Keratinocyte (primary cell): ENCODE data around the gene NINJ1. TPM values are rescaled to one million over a fixed set of nuclear protein-coding genes. Genes with fewer than 3 reads are reported as not detected.

Source experiments
- DNase-seq: peaks from one replicate; pipeline ENCODE4 v3.0.0-alpha.2; 2011; ENCODE audit warnings: low read depth, missing footprints, low spot score
- FAIRE-seq: peaks from 2 replicates; lab custom pipeline; 2011; peaks lifted over from hg19 to GRCh38; lab: Jason Lieb, UNC
- H2AFZ ChIP-seq: 2 replicates; pipeline ENCODE4 v1.6.0; 2012; ENCODE audit warnings: low read length, control low read depth, inconsistent platforms; ENCODE audit not compliant: control insufficient read depth
- H3K27ac ChIP-seq: 2 replicates; pipeline ENCODE4 v1.5.1; 2011; ENCODE audit warnings: low read length; ENCODE audit not compliant: control insufficient read depth, insufficient read depth
- H3K27me3 ChIP-seq: 3 replicates; pipeline ENCODE4 v1.6.0; 2011; ENCODE audit warnings: low read length; ENCODE audit not compliant: control insufficient read depth, insufficient read depth; ENCODE audit errors: extremely low read depth
- H3K36me3 ChIP-seq, 2 experiments: 2 replicates in 1 of 2; 3 replicates in 1 of 2; pipeline ENCODE4 v1.5.1; 2011; ENCODE audit warnings: low read length in 2 of 2, mild to moderate bottlenecking in 1 of 2; ENCODE audit not compliant: control insufficient read depth in 2 of 2, insufficient read depth in 2 of 2; ENCODE audit errors: extremely low read depth in 1 of 2
- H3K4me1 ChIP-seq: 3 replicates; pipeline ENCODE4 v1.5.1; 2011; ENCODE audit warnings: low read length; ENCODE audit not compliant: control insufficient read depth, insufficient read depth; ENCODE audit errors: extremely low read depth
- H3K4me2 ChIP-seq: 3 replicates; pipeline ENCODE4 v1.6.0; 2011; ENCODE audit warnings: low read depth, low read length; ENCODE audit not compliant: control insufficient read depth, insufficient read depth; ENCODE audit errors: extremely low read depth
- H3K4me3 ChIP-seq, 3 experiments: fragments of 200-600 bp in 1 of 3; sonication (generic) in 1 of 3; 2 replicates in 2 of 3; 3 replicates in 1 of 3; pipeline ENCODE4 v1.5.1; 2011 to 2016; ENCODE audit warnings: low read length in 3 of 3, mild to moderate bottlenecking in 3 of 3, control low read depth in 2 of 3, inconsistent platforms in 1 of 3, low read depth in 1 of 3, mixed read lengths in 1 of 3, mixed run types in 1 of 3, moderate library complexity in 1 of 3; ENCODE audit not compliant: control insufficient read depth in 2 of 3, insufficient read depth in 2 of 3; ENCODE audit errors: extremely low read depth in 1 of 3
- H3K79me2 ChIP-seq: 2 replicates; pipeline ENCODE4 v1.6.0; 2012; ENCODE audit warnings: low read length; ENCODE audit not compliant: control insufficient read depth, insufficient read depth
- H3K9ac ChIP-seq: 3 replicates; pipeline ENCODE4 v1.6.0; 2011; ENCODE audit warnings: low read length; ENCODE audit not compliant: control insufficient read depth, insufficient read depth; ENCODE audit errors: extremely low read depth
- H3K9me1 ChIP-seq: 3 replicates; pipeline ENCODE4 v1.6.0; 2011; ENCODE audit warnings: low read length; ENCODE audit not compliant: control insufficient read depth, insufficient read depth; ENCODE audit errors: extremely low read depth
- H3K9me3 ChIP-seq: 2 replicates; pipeline ENCODE4 v1.5.1; 2012; ENCODE audit warnings: low read depth, low read length; ENCODE audit not compliant: control insufficient read depth
- H4K20me1 ChIP-seq: 3 replicates; pipeline ENCODE4 v1.6.0; 2011; ENCODE audit warnings: low read length; ENCODE audit not compliant: control insufficient read depth, insufficient read depth; ENCODE audit errors: extremely low read depth
- CTCF ChIP-seq, 3 experiments: IDR thresholded peaks in 1 of 3; conservative IDR thresholded peaks in 1 of 3; optimal IDR thresholded peaks in 1 of 3; 2 replicates in 2 of 3; 3 replicates in 1 of 3; pipeline versions ENCODE3 to v1.5.1; 2011; ENCODE audit warnings: low read length in 3 of 3, mild to moderate bottlenecking in 3 of 3, moderate library complexity in 2 of 3, control low read depth in 1 of 3, inconsistent platforms in 1 of 3; ENCODE audit not compliant: insufficient read depth in 2 of 3; ENCODE audit errors: extremely low read depth in 1 of 3
- EZH2 ChIP-seq: IDR thresholded peaks from one replicate; pipeline ENCODE4 v1.6.1; 2012; ENCODE audit warnings: inconsistent platforms, mild to moderate bottlenecking, low read length, moderate library complexity
- dilution Hi-C: fragments of 300-500 bp; cut with MboI; formaldehyde crosslinking; loops from one replicate; pipeline ENCODE4 v1.7.0; 2020; ENCODE audit warnings: low sequenced_read_pairs; ENCODE audit not compliant: extremely low pct_ligation_motif_present
- polyA plus RNA-seq, 5 experiments: library from polyadenylated mRNA; depleted of rRNA in 3 of 5; stranded (reverse) in 3 of 5; stranded (forward) in 1 of 5; unstranded in 1 of 5; fragments of >200 nt; gene quantifications; 1 replicate in 1 of 5; 2 replicates in 3 of 5; 3 replicates in 1 of 5; pipeline versions ENCODE4 v1.2.1 to v1.2.3, GENCODE V29; 2011 to 2012; ENCODE audit warnings: missing spikeins in 2 of 5, low read depth in 1 of 5, low replicate concordance in 1 of 5

NINJ1 gene
- polyA plus RNA-seq, 1 donor (not counting 4 experiments of a cell fraction or from before 2014, with no cell fraction given), result 7.4 TPM

- FAIRE-seq, result no peak
- dilution Hi-C loops, result no loop called here
- Histone ChIP-seq H3K9me3 (no peaks in the 10 kb centered on the region), H3K27ac (no peak overlapping the region), H3K4me3 (no peak overlapping the region), H3K27me3 (no peaks in the 10 kb centered on the region), H3K9me1 (peaks cover 3% of the 10 kb centered on the region), H3K36me3 (peaks cover 16 to 24% of the 10 kb centered on the region in 2 experiments), H3K4me2 (no peak overlapping the region), H3K9ac (no peak overlapping the region), H2AFZ (no peak overlapping the region), H3K4me1 (peaks cover 3% of the 10 kb centered on the region), H3K79me2 (peaks cover 10% of the 10 kb centered on the region), H4K20me1 (no peaks in the 10 kb centered on the region)
- no peak for DNase-seq
- TF ChIP-seq CTCF (optimal IDR thresholded peaks at IDR 0.05 in 1 of 3, IDR thresholded peaks at IDR 0.05 in 1 of 3, conservative IDR thresholded peaks at IDR 0.05 in 1 of 3; ENCODE audit: extremely low read depth in 1 of 3, insufficient read depth in 2 of 3, low read length in 3 of 3) (no peak), EZH2 (no peak)
Observed at GRCh38 chr9:93110311-93110855, 23.7 kb downstream of the NINJ1 start.

- Histone ChIP-seq H2AFZ (no peak overlapping the region), H3K4me1 (peaks cover 3% of the 10 kb centered on the region), H3K9me1 (peaks cover 3% of the 10 kb centered on the region), H3K9ac (no peak overlapping the region), H3K9me3 (no peaks in the 10 kb centered on the region), H3K36me3 (peaks cover 16 to 20% of the 10 kb centered on the region in 2 experiments), H3K79me2 (peaks cover 19% of the 10 kb centered on the region), H3K4me3 (no peak overlapping the region), H4K20me1 (no peaks in the 10 kb centered on the region), H3K27me3 (no peaks in the 10 kb centered on the region), H3K4me2 (no peak overlapping the region), H3K27ac (no peak overlapping the region)
- FAIRE-seq (no peak), DNase-seq (no peak)
- TF ChIP-seq CTCF (optimal IDR thresholded peaks at IDR 0.05 in 1 of 3, IDR thresholded peaks at IDR 0.05 in 1 of 3, conservative IDR thresholded peaks at IDR 0.05 in 1 of 3; ENCODE audit: extremely low read depth in 1 of 3, insufficient read depth in 2 of 3, low read length in 3 of 3) (no peak), EZH2 (no peak)
- dilution Hi-C loops, result no loop called here
Observed at GRCh38 chr9:93108291-93109041, 25.6 kb downstream of the NINJ1 start.
